Measurements from ENCODE around the gene ONECUT3.
"Not testable (repeated sequence)": the region's sequence is repeated elsewhere in the genome, so short reads cannot be mapped to it uniquely, and the experiment has no call there.

ONECUT3 gene

GRCh38 chr19:1755467-1756171 is 2.3 kb downstream of the ONECUT3 start:
- no peak for DNase-seq (ENCODE audit: low spot score)
- no peak for FAIRE-seq

DNA sequence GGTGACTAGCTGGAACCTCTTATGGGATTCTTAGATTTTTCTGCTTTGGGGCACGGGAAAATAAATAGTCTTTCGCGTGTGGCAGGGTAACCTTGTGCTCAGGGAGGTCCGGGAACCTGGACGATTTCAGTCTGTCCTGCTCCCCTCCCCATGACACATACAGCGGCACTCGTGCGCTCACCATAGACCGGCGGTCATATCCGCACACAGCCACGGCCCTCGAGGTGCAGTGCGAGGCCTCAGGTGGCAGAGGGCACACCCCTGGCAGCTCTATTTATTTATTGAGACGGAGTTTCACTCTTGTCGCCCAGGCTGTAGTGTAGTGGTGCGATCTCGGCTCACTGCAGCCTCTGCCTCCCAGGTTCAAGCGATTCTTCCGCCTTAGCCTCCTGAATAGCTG is 3.0 kb downstream of the ONECUT3 start:
- FAIRE-seq (no peak), DNase-seq (ENCODE audit: low spot score) (no peak)

- DNase-seq (ENCODE audit: low spot score) (no peak), FAIRE-seq (no peak)
Measured at GRCh38 chr19:1756705-1757465, 3.6 kb downstream of the ONECUT3 start.

DNA sequence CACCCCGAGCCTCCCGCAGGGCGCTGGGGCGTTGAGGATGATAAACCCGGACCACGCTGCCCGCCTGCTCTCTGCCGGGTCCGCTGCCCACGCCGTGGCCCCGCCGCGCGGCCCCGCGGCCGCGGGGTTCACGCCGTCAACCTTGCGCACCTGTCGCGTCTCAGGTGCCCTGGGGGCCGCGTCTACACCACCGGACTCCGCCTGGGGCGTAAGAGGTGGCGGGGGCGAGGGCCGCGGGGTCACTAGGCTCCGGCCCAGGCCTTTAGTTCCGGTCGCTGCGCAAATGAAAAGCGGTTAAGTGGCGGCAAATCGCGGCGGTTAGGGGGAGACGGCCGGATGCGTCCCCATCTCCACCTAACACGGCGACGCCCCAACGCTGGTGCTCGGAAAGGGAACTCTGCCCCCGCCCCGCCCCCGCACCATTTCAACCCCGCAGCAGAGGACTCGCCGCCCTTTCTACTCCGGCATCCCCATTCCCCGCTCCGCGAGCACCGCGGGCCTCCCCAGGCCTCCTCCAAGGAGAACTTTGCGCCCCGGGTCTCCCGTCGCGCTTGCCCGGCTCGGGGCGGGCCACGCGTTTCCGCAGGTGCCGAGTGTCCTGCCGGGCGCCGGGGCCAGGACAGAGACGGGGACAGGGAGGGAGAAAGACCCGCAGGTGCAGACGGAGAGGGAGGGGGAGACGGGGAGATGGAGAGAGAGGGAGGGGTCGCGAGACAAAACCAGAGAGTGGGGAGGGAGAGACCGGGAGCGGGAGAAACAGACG is 4.3 kb downstream of the ONECUT3 start:
- DNase-seq (ENCODE audit: low spot score) (no peak), FAIRE-seq (no peak)

DNA sequence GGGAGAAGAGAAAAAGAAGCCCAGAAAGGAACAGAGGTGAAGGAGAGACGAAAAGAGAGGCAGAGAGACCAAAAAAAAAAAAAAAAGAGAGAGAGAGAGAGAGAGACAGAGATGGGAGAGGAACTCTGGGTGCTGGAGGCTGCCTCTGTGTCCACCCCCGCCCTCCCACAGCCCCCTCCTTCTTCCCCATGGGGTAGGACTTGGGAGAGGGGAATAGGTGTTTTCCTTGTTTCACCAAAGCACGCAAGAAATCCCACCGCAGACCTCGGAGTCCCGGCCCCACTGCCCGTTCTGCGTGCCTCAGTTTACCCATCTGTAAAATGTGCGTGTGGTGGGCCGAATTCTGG is 4.9 kb downstream of the ONECUT3 start:
- FAIRE-seq = no peak
- DNase-seq (ENCODE audit: low spot score) = no peak

- FAIRE-seq (no peak), DNase-seq (ENCODE audit: low spot score) (no peak)
Measured at GRCh38 chr19:1758959-1759903, 5.9 kb downstream of the ONECUT3 start.

DNA sequence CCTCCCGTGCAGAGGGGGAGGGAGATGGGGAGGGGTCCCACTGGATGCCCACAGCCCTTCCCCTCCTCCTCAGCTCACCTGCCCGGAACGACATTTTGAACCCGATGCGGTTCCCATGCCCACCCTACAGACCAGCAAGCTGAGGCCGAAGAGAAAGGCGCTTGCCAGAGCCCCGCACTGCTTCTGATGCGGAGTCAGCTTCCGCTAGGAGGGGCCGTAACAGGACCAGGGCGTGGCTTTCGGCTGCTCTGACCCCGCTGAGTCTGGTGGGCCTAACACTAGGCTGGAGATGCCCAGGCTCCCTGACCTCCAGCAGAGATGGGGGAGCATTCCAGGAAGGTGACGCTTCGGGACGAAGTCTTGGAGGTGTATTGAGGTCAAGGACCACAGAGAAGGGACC is 6.7 kb downstream of the ONECUT3 start:
- FAIRE-seq = no peak

GRCh38 chr19:1760786-1761527 is 7.7 kb downstream of the ONECUT3 start:
- not testable (repeated sequence) for DNase-seq (ENCODE audit: low spot score)

More for the DNA sequence above, 6.7 kb downstream of the ONECUT3 start:
- no peak for DNase-seq (ENCODE audit: low spot score)

DNA sequence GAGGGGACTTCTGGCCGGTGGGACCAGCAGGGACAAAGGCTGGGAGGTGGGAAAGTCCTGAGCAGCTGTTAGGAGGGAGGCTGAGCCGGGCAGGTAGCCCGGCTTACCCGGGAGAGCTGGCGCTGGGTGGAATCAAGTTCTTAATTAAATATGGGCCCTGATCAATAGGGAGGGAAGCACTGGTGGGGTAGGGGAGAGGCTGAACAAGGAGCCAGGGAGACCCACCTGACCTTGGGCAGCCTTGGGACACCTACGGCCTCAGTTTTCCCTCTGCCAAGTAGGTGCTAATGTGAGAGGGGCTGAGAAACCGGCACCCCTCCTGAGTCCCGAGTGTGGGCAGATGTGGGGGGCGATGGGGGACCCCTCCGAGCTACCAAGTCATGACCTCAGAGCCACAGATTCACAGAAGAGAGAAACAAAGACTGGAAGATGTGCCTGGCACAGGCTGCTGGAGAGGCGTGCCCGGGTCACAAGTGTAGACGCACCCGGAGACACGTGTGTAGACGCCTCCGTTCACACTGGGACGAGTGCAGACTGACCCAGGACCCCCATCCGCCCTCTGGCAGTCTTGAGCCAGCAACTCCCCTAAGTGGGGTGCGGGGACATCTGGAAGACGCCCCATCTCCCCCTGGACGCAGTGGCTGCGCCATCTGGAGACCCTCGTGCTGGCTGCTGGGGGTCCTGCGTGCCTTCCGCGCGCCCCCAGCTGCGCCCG is 8.4 kb downstream of the ONECUT3 start:
- DNase-seq (ENCODE audit: low spot score) (no peak), FAIRE-seq (no peak)

More at GRCh38 chr19:1760786-1761527, 7.7 kb downstream of the ONECUT3 start:
- FAIRE-seq = not testable (repeated sequence)

- DNase-seq (ENCODE audit: low spot score) = no peak
- FAIRE-seq = no peak
Measured at GRCh38 chr19:1762243-1763117, 9.2 kb downstream of the ONECUT3 start.

- FAIRE-seq (no peak), DNase-seq (ENCODE audit: low spot score) (no peak)
Measured at GRCh38 chr19:1763648-1764639, 10.6 kb downstream of the ONECUT3 start.

- DNase-seq (ENCODE audit: low spot score) (no peak), FAIRE-seq (no peak)
Measured at GRCh38 chr19:1764729-1765128, 11.4 kb downstream of the ONECUT3 start.

GRCh38 chr19:1765232-1765903 is 12.1 kb downstream of the ONECUT3 start:
- no peak for FAIRE-seq

GRCh38 chr19:1765904-1766799 is 12.8 kb downstream of the ONECUT3 start:
- FAIRE-seq (no peak), DNase-seq (ENCODE audit: low spot score) (no peak)

More at GRCh38 chr19:1765232-1765903, 12.1 kb downstream of the ONECUT3 start:
- no peak for DNase-seq (ENCODE audit: low spot score)

GRCh38 chr19:1766800-1767352 is 13.6 kb downstream of the ONECUT3 start:
- FAIRE-seq (no peak), DNase-seq (ENCODE audit: low spot score) (no peak)
